ENCODE results near the gene ATF6.

Gene ATF6

DNA sequence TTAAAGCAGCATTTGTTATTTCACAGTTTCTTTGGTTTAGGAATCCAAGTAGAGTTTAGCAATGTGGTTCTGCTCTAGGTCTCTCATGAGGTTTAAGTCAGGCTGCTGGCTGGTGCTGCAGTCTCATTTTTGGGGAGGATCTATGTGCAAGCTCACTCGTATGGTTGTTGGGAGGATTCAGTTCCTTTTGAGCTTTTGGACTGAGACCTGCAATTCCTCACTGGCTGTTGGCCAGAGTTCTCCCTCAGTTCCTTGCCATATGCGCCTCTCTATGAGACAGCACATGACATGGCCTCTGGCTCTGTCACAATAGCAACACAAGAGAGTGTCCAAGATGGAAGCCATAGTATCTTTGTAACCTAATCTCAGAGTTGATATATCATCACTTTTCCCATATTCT is 166.5 kb downstream of the ATF6 start:
- ChIA-PET CTCF (interaction anchor here (1.0 to 1.7 kb wide), 4 partner anchors 9 to 124 kb away, joined by 3 to 5 read pairs (median 3); no protein-coding TSS in a partner anchor), POLR2A (no interaction called here)
- TF ChIP-seq, protein P1, sequence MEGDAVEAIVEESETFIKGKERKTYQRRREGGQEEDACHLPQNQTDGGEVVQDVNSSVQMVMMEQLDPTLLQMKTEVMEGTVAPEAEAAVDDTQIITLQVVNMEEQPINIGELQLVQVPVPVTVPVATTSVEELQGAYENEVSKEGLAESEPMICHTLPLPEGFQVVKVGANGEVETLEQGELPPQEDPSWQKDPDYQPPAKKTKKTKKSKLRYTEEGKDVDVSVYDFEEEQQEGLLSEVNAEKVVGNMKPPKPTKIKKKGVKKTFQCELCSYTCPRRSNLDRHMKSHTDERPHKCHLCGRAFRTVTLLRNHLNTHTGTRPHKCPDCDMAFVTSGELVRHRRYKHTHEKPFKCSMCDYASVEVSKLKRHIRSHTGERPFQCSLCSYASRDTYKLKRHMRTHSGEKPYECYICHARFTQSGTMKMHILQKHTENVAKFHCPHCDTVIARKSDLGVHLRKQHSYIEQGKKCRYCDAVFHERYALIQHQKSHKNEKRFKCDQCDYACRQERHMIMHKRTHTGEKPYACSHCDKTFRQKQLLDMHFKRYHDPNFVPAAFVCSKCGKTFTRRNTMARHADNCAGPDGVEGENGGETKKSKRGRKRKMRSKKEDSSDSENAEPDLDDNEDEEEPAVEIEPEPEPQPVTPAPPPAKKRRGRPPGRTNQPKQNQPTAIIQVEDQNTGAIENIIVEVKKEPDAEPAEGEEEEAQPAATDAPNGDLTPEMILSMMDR (IDR thresholded peaks at IDR 0.05; ENCODE audit: control extremely low read depth, extremely low read depth, low read depth, missing control alignments): no peak
- no peak for DNase-seq (ENCODE audit: extremely low spot score)

DNA sequence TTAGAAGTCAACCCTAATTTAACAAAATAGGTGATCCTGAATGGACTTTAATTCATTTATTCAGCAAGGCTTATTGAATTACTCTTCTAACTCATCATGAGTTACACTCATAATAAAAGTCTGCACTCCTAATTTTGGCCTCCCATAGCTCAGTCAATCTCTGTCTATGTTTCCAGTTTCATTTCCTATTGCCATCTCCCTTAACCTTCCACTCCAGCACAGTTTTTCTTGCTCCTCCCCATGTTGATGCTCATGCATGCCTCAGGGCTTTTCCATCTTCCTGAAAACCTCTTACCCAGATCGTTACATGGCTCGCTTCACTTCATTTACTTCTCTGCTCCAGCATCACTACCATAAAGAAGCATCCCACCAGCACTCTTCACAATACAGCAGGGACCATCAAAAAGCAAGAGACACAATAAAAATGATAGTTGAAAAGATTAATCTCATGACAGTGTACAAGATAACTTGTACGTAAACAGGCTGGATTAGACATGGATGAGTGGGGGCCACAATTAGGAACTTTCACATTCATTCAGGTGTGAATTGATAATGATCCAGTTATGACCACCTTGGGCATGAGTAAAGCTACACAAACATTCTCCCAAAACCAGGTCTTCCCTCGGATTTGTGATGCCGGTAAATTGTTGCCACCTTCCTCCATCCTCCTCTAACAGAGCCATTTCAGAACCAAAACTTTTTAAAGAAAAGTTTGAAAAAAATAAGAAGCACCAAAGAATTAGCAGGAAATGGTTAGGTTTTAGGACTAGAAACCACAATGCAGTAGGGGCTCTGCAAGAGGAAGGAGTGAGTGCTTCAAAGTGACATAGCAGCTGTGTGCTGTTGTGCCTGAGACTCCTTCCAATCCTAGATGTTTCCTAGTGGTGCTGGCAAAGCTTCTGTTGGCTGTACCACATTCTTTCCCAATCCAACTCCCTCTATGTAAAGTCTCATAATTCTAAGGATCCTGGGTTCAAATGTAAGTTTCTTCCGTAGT is 167.8 kb downstream of the ATF6 start:
- TF ChIP-seq, protein P1 (IDR thresholded peaks at IDR 0.05; ENCODE audit: control extremely low read depth, extremely low read depth, low read depth, missing control alignments): no peak
- no peak for DNase-seq (ENCODE audit: extremely low spot score)
- CTCF ChIA-PET: interaction anchor here (1.0 to 1.7 kb wide), 4 partner anchors 12 to 141 kb away, joined by 3 to 4 read pairs (median 3); no protein-coding TSS in a partner anchor
- POLR2A ChIA-PET: no interaction called here

DNA sequence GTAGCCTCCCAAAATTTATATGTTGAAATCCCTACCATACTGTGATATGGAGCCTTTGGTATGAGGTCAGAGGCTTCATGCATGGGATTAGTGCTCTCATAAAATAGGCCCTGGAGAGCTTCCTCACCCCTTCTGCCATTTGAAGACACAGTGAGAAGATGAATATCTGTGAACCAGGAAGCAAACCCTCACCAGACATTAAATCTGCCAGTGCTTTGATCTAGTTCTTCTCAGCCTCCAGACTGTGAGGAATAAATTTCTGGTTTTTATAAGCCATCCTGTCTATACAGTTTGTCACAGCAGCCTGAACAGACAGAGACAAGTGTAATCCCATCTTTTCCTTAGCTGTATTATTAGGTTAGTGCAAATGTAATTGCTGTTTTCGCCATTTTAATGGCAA is 169.1 kb downstream of the ATF6 start:
- ChIA-PET POLR2A (no interaction called here), CTCF (interaction anchor here (1.0 to 1.2 kb wide), 2 partner anchors 22 to 142 kb away, joined by 3 to 4 read pairs; no protein-coding TSS in a partner anchor)
- DNase-seq (ENCODE audit: extremely low spot score): no peak
- TF ChIP-seq, protein P1 (IDR thresholded peaks at IDR 0.05; ENCODE audit: control extremely low read depth, extremely low read depth, low read depth, missing control alignments): no peak

DNA sequence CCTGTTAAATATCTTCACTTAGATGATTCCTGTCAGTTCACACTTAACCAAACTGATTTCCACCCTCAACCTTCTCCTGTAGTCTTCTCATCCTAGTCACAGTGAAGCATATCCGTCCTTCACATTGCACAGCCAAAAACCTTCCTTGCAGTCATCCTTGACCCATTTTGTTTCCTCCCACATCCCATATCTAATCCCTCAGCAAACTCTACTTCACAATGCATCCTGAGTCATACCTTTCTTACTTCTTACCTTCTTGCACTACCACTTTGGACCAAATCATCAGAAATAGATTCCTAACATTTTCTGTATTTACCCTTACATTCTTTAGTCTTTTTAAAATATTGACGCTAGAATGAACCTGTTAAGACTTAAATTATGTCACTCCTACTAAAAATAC is 170.7 kb downstream of the ATF6 start:
- DNase-seq (ENCODE audit: extremely low spot score): no peak
- POLR2A ChIA-PET: no interaction called here
- CTCF ChIA-PET: no interaction called here
- TF ChIP-seq, protein P1 (IDR thresholded peaks at IDR 0.05; ENCODE audit: control extremely low read depth, extremely low read depth, low read depth, missing control alignments): no peak

- TF ChIP-seq, protein P1 (IDR thresholded peaks at IDR 0.05; ENCODE audit: control extremely low read depth, extremely low read depth, low read depth, missing control alignments): no peak
- ChIA-PET CTCF (interaction anchor here (1.9 kb wide), 1 partner anchor 11 kb away, joined by 8 read pairs; no protein-coding TSS in a partner anchor), POLR2A (no interaction called here)
- no peak for DNase-seq (ENCODE audit: extremely low spot score)
Measured at GRCh38 chr1:161940866-161941591, 174.9 kb downstream of the ATF6 start.

GRCh38 chr1:161941726-161942436 is 175.8 kb downstream of the ATF6 start:
- ChIA-PET POLR2A (no interaction called here), CTCF (no interaction called here)
- no peak for DNase-seq (ENCODE audit: extremely low spot score)
- TF ChIP-seq, protein P1 (IDR thresholded peaks at IDR 0.05; ENCODE audit: control extremely low read depth, extremely low read depth, low read depth, missing control alignments): no peak
